Measurements from ENCODE around the gene LSM3. TPM values are rescaled to one million over a fixed set of nuclear protein-coding genes. Genes with fewer than 3 reads are reported as not detected.

The LSM3 gene
- total and polyA plus RNA-seq, 11 donors, result 11.6 to 15.9 (median 13.7) TPM

DNA sequence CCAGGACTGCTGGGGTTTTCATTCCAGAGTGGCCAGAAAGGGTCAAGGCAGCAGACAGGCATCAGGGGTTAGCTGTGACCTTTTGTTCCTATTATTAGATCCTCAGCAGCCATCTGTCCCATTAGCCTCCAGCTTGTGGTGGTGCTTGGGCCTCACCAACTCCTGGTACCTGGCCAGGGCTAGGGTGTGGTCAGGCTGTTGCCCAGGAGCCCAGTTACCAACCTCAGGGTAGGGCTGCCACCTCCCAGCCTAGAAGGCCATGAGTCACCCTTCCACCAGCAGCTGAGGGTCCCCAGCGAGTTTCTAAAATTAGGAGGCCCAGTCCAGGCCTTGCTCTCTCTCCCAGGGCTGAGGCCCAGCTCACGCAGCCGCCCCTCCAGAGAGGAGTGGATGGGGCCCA lies 41.6 kb upstream of the LSM3 start:
- ATAC-seq (peak; percentile 5 to 67 (median 60)), DNase-seq (peak in 3 of 5 donors; percentile 60 to 75 (median 63))
- TF ChIP-seq POLR2A (IDR thresholded peaks at IDR 0.05), result no peak
- 50 to 69% (median 65%) methylated on average over 1 to 3 of the region's 3 CpGs; no CpG with 5 or more reads in 1 of the 4 donors for WGBS, 4 donors
- H3K27me3 ChIP-seq, result no peaks in the 10 kb centered on the region
- no peaks in the 10 kb centered on the region for H3K9me3 ChIP-seq
- H3K4me3 ChIP-seq, result no peak overlapping the region
- H3K4me1 ChIP-seq, result peaks cover 0 to 26% (median 10%) of the 10 kb centered on the region in 12 donors
- H3K36me3 ChIP-seq, result peaks cover 0 to 99% (median 86%) of the 10 kb centered on the region in 9 donors
- intact Hi-C loops (cut with DNase I), result no loop called here
- H3K27ac ChIP-seq, result peak overlapping the region in 9 of 12 donors; percentile 13 to 72 (median 52)

DNA sequence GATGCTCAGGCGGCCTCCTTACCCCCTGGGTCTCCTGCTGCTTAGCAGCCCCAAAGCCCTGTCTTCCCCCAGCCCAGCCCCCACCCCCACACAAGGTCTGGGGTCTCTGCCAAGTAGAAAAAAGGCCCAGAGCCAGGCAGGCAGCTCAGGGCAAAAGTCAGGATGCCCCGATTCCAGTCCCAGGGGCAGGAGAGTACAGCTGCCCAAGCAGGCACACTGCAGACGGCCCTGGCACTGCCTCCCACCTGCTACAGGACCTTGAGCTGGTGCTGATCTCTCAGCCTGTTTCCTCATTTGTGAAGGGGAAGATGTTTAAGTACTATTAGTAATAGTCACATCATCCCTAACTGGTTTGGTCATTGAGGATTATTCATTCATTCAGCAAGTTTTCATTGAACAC lies 41.2 kb upstream of the LSM3 start:
- Histone ChIP-seq H3K9me3 (no peaks in the 10 kb centered on the region), H3K36me3 (peaks cover 0 to 99% (median 84%) of the 10 kb centered on the region in 9 donors), H3K27ac (peak overlapping the region in 9 of 12 donors; percentile 13 to 72 (median 52)), H3K27me3 (no peaks in the 10 kb centered on the region), H3K4me1 (peaks cover 0 to 30% (median 14%) of the 10 kb centered on the region in 12 donors), H3K4me3 (no peak overlapping the region)
- no peak for TF ChIP-seq POLR2A (IDR thresholded peaks at IDR 0.05)
- TF ChIP-seq, protein P1, sequence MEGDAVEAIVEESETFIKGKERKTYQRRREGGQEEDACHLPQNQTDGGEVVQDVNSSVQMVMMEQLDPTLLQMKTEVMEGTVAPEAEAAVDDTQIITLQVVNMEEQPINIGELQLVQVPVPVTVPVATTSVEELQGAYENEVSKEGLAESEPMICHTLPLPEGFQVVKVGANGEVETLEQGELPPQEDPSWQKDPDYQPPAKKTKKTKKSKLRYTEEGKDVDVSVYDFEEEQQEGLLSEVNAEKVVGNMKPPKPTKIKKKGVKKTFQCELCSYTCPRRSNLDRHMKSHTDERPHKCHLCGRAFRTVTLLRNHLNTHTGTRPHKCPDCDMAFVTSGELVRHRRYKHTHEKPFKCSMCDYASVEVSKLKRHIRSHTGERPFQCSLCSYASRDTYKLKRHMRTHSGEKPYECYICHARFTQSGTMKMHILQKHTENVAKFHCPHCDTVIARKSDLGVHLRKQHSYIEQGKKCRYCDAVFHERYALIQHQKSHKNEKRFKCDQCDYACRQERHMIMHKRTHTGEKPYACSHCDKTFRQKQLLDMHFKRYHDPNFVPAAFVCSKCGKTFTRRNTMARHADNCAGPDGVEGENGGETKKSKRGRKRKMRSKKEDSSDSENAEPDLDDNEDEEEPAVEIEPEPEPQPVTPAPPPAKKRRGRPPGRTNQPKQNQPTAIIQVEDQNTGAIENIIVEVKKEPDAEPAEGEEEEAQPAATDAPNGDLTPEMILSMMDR (IDR thresholded peaks at IDR 0.05), result no peak
- 50 to 64% (median 53%) methylated on average over 2 to 3 of the region's 3 CpGs for WGBS, 4 donors
- DNase-seq, result no peak
- peak in 3 of 4 donors; percentile 1 to 3 (median 2) for ATAC-seq
- intact Hi-C loops (cut with DNase I), result no loop called here

GRCh38 chr3:14138109-14138877 lies 40.3 kb upstream of the LSM3 start:
- Histone ChIP-seq H3K27me3 (no peaks in the 10 kb centered on the region), H3K4me3 (no peak overlapping the region), H3K9me3 (no peaks in the 10 kb centered on the region), H3K4me1 (peaks cover 0 to 39% (median 20%) of the 10 kb centered on the region in 12 donors), H3K36me3 (peaks cover 0 to 98% (median 76%) of the 10 kb centered on the region in 9 donors), H3K27ac (peak overlapping the region in 2 of 12 donors; percentile 52 to 72)
- TF ChIP-seq, protein P1 (IDR thresholded peaks at IDR 0.05), result no peak
- no peak for TF ChIP-seq POLR2A (IDR thresholded peaks at IDR 0.05)
- WGBS, 4 donors, result 86 to 89% (median 88%) methylated on average over 16 of the region's 16 CpGs
- intact Hi-C loops (cut with DNase I), result no loop called here
- ATAC-seq (no peak), DNase-seq (peak in 1 of 5 donors; percentile 6)

- Histone ChIP-seq H3K9me3 (no peaks in the 10 kb centered on the region), H3K4me3 (no peak overlapping the region), H3K36me3 (peaks cover 0 to 90% (median 68%) of the 10 kb centered on the region in 9 donors), H3K27ac (no peak overlapping the region), H3K27me3 (no peaks in the 10 kb centered on the region), H3K4me1 (peaks cover 0 to 46% (median 28%) of the 10 kb centered on the region in 12 donors)
- no peak for TF ChIP-seq POLR2A (IDR thresholded peaks at IDR 0.05)
- TF ChIP-seq, protein P1 (IDR thresholded peaks at IDR 0.05), result no peak
- DNase-seq (peak in 1 of 5 donors; percentile 5), ATAC-seq (no peak)
- intact Hi-C loops (cut with DNase I), result no loop called here
- WGBS, 4 donors, result 88 to 94% (median 93%) methylated on average over 10 to 14 of the region's 14 CpGs
Measured at GRCh38 chr3:14138878-14139655, 39.5 kb upstream of the LSM3 start.

Data from heart left ventricle (tissue), 16 donors.